HEK293T (cell line): Measurements from ENCODE around the gene ING1.
"Not testable (repeated sequence)": the region's sequence is repeated elsewhere in the genome, so short reads cannot be mapped to it uniquely, and the experiment has no call there.

Experiments
- ARNT ChIP-seq: fragments of 450-650 bp; IDR thresholded peaks from 2 replicates; pipeline ENCODE4 v1.6.1; 2017; ENCODE audit warnings: mild to moderate bottlenecking
- BHLHE40 ChIP-seq: fragments of 450-650 bp; IDR thresholded peaks from 2 replicates; pipeline ENCODE4 v1.6.1; 2016; ENCODE audit warnings: mild to moderate bottlenecking, moderate library complexity, borderline replicate concordance
- ELF4 ChIP-seq: fragments of 450-650 bp; IDR thresholded peaks from 2 replicates; pipeline ENCODE4 v1.6.1; 2017; ENCODE audit warnings: antibody characterized with exemption
- FOXA1 ChIP-seq: fragments of 450-650 bp; IDR thresholded peaks from 2 replicates; pipeline ENCODE4 v1.6.1; 2016; ENCODE audit warnings: mild to moderate bottlenecking
- HDGF ChIP-seq: fragments of 450-650 bp; IDR thresholded peaks from 2 replicates; pipeline ENCODE4 v1.6.1; 2017; ENCODE audit warnings: antibody characterized with exemption, borderline replicate concordance
- L3MBTL2 ChIP-seq: fragments of 450-650 bp; conservative IDR thresholded peaks from 2 replicates; pipeline ENCODE4 v1.6.1; 2016; ENCODE audit warnings: mild to moderate bottlenecking
- NFRKB ChIP-seq: fragments of 450-650 bp; IDR thresholded peaks from 2 replicates; pipeline ENCODE4 v1.6.1; 2016; ENCODE audit warnings: mild to moderate bottlenecking, moderate library complexity
- SP1 ChIP-seq: fragments of 450-650 bp; IDR thresholded peaks from 2 replicates; pipeline ENCODE4 v1.6.1; 2017
- SUZ12 ChIP-seq: fragments of 450-650 bp; IDR thresholded peaks from 2 replicates; pipeline ENCODE4 v1.6.1; 2016; ENCODE audit warnings: mild to moderate bottlenecking
- TARDBP ChIP-seq: fragments of 450-650 bp; IDR thresholded peaks from 2 replicates; pipeline ENCODE4 v1.6.1; 2016
- ZNF384 ChIP-seq: fragments of 450-650 bp; IDR thresholded peaks from 2 replicates; pipeline ENCODE4 v1.6.1; 2016
- TF ChIP-seq, protein P1 (sequence below): fragments of 450-650 bp; IDR thresholded peaks from 2 replicates; pipeline ENCODE4 v1.6.1; 2016

DNA sequence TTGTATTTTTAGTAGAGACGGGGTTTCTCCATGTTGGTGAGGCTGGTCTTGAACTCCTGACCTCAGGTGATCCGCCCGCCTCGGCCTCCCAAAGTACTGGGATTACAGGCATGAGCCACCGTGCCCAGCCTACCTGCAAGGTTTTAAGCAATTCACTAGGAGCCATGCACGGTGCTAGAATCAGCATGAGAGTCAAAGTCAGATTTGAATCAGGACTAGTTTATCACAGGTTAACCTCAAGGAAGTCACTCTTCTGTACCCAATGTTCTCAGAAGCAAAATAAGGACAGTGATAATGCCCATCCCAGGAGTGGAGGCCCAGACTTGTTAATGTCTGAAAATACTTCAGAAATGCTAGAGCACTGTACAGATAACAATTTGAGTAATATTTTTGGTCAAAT lies 12.7 kb downstream of the ING1 start:
- TF ChIP-seq SP1, SUZ12, BHLHE40, L3MBTL2, ARNT, FOXA1, TARDBP, ELF4, NFRKB, HDGF, ZNF384: not testable (repeated sequence)
- TF ChIP-seq, protein P1, sequence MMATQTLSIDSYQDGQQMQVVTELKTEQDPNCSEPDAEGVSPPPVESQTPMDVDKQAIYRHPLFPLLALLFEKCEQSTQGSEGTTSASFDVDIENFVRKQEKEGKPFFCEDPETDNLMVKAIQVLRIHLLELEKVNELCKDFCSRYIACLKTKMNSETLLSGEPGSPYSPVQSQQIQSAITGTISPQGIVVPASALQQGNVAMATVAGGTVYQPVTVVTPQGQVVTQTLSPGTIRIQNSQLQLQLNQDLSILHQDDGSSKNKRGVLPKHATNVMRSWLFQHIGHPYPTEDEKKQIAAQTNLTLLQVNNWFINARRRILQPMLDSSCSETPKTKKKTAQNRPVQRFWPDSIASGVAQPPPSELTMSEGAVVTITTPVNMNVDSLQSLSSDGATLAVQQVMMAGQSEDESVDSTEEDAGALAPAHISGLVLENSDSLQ: not testable (repeated sequence)
